Measurements from ENCODE around the gene NACA2. TPM values are rescaled to one million over a fixed set of nuclear protein-coding genes. Genes with fewer than 3 reads are reported as not detected.

Gene NACA2
- total RNA-seq, 1 experiment from 2014 or later, result not detected

DNA sequence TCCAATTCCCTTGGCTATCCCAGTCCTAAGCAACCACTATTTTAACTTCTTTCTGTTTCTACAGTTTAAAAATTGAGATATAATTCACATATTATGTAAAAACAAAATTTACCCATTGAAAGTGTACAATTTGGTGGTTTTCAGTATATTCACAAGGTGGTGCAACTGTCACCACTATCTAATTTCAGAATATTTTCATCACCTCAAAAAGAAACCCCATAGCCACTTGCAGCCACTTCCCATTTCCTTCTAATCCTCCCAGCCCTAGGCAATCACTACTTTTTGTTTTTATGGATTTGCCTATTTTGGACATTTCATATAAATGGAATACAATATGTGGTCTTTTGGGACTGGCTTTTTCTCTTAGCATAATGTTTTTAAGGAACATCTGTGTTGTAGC, 36.1 kb upstream of the NACA2 start:
- Histone ChIP-seq H3K4me2 (ENCODE audit: low read length) (no peak overlapping the region), H3K9ac (ENCODE audit: low read length) (no peak overlapping the region), H3K27me3 (ENCODE audit: insufficient read depth, low read length) (no peaks in the 10 kb centered on the region), H4K20me1 (ENCODE audit: insufficient read depth) (no peaks in the 10 kb centered on the region), H3K4me3 (replicated peaks in 1 of 2; ENCODE audit: low read depth in 1 of 2, low read length in 2 of 2) (no peak overlapping the region), H3K36me3 (ENCODE audit: control insufficient read depth in 1 of 2, insufficient read depth in 2 of 2, low read length in 2 of 2) (no peaks in the 10 kb centered on the region), H3K27ac (ENCODE audit: low read depth, low read length) (no peak overlapping the region), H3K9me2 (ENCODE audit: insufficient read depth) (0 out of 2 replicates have a peak, but pooled peaks cover 6% of the 10 kb centered on the region), H3K9me3 (ENCODE audit: control insufficient read depth in 1 of 2, insufficient read depth in 1 of 2, low read depth in 1 of 2, low read length in 2 of 2) (peaks cover 0 to 2% of the 10 kb centered on the region in 2 experiments; a peak in 2 of 4 replicates), H2AFZ (ENCODE audit: low read depth, low read length, poor library complexity, severe bottlenecking) (peak overlapping the region; percentile 8), H3K4me1 (ENCODE audit: control insufficient read depth in 1 of 2, insufficient read depth in 2 of 2, low read length in 2 of 2) (no peaks in the 10 kb centered on the region), H3K79me2 (ENCODE audit: insufficient read depth, low read length) (no peaks in the 10 kb centered on the region)
- POLR2A ChIA-PET, result no interaction called here
- no peak for DNase-seq (ENCODE audit: low read depth, low spot score)
- TF ChIP-seq CEBPB (IDR thresholded peaks at IDR 0.05; ENCODE audit: low read depth) (no peak), CBX3 (IDR thresholded peaks at IDR 0.05; ENCODE audit: low read depth) (no peak), ELF1 (IDR thresholded peaks at IDR 0.05; ENCODE audit: borderline replicate concordance, low read depth) (no peak), TCF7L2 (IDR thresholded peaks at IDR 0.05; ENCODE audit: borderline replicate concordance, extremely low read depth, insufficient read depth, insufficient read length) (no peak), RAD21 (IDR thresholded peaks at IDR 0.05; ENCODE audit: low read depth) (no peak), ZNF274 (IDR thresholded peaks at IDR 0.05; ENCODE audit: low read depth, low read length) (no peak), ZFX (IDR thresholded peaks at IDR 0.05) (no peak), EZH2 (IDR thresholded peaks at IDR 0.05) (no peak), SRF (IDR thresholded peaks at IDR 0.05; ENCODE audit: low read depth) (no peak), JUND (IDR thresholded peaks at IDR 0.05) (no peak), EGR1 (IDR thresholded peaks at IDR 0.05; ENCODE audit: low read depth) (no peak), POLR2AphosphoS5 (IDR thresholded peaks at IDR 0.05; ENCODE audit: low read depth, low read length) (no peak), SIN3A (IDR thresholded peaks at IDR 0.05; ENCODE audit: low read depth) (no peak)
- TF ChIP-seq, protein P1, sequence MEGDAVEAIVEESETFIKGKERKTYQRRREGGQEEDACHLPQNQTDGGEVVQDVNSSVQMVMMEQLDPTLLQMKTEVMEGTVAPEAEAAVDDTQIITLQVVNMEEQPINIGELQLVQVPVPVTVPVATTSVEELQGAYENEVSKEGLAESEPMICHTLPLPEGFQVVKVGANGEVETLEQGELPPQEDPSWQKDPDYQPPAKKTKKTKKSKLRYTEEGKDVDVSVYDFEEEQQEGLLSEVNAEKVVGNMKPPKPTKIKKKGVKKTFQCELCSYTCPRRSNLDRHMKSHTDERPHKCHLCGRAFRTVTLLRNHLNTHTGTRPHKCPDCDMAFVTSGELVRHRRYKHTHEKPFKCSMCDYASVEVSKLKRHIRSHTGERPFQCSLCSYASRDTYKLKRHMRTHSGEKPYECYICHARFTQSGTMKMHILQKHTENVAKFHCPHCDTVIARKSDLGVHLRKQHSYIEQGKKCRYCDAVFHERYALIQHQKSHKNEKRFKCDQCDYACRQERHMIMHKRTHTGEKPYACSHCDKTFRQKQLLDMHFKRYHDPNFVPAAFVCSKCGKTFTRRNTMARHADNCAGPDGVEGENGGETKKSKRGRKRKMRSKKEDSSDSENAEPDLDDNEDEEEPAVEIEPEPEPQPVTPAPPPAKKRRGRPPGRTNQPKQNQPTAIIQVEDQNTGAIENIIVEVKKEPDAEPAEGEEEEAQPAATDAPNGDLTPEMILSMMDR (IDR thresholded peaks at IDR 0.05 in 2 of 3, conservative IDR thresholded peaks at IDR 0.05 in 1 of 3; ENCODE audit: borderline replicate concordance in 1 of 3, insufficient read depth in 1 of 3, low read depth in 2 of 3, low read length in 2 of 3), result no peak
- TF ChIP-seq, protein P2, sequence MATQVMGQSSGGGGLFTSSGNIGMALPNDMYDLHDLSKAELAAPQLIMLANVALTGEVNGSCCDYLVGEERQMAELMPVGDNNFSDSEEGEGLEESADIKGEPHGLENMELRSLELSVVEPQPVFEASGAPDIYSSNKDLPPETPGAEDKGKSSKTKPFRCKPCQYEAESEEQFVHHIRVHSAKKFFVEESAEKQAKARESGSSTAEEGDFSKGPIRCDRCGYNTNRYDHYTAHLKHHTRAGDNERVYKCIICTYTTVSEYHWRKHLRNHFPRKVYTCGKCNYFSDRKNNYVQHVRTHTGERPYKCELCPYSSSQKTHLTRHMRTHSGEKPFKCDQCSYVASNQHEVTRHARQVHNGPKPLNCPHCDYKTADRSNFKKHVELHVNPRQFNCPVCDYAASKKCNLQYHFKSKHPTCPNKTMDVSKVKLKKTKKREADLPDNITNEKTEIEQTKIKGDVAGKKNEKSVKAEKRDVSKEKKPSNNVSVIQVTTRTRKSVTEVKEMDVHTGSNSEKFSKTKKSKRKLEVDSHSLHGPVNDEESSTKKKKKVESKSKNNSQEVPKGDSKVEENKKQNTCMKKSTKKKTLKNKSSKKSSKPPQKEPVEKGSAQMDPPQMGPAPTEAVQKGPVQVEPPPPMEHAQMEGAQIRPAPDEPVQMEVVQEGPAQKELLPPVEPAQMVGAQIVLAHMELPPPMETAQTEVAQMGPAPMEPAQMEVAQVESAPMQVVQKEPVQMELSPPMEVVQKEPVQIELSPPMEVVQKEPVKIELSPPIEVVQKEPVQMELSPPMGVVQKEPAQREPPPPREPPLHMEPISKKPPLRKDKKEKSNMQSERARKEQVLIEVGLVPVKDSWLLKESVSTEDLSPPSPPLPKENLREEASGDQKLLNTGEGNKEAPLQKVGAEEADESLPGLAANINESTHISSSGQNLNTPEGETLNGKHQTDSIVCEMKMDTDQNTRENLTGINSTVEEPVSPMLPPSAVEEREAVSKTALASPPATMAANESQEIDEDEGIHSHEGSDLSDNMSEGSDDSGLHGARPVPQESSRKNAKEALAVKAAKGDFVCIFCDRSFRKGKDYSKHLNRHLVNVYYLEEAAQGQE (IDR thresholded peaks at IDR 0.05; ENCODE audit: low read depth), result no peak
- TF ChIP-seq, protein P3, sequence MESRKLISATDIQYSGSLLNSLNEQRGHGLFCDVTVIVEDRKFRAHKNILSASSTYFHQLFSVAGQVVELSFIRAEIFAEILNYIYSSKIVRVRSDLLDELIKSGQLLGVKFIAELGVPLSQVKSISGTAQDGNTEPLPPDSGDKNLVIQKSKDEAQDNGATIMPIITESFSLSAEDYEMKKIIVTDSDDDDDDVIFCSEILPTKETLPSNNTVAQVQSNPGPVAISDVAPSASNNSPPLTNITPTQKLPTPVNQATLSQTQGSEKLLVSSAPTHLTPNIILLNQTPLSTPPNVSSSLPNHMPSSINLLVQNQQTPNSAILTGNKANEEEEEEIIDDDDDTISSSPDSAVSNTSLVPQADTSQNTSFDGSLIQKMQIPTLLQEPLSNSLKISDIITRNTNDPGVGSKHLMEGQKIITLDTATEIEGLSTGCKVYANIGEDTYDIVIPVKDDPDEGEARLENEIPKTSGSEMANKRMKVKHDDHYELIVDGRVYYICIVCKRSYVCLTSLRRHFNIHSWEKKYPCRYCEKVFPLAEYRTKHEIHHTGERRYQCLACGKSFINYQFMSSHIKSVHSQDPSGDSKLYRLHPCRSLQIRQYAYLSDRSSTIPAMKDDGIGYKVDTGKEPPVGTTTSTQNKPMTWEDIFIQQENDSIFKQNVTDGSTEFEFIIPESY (IDR thresholded peaks at IDR 0.05; ENCODE audit: extremely low read depth, insufficient replicate concordance, low read length), result no peak
- TF ChIP-seq, protein P4, sequence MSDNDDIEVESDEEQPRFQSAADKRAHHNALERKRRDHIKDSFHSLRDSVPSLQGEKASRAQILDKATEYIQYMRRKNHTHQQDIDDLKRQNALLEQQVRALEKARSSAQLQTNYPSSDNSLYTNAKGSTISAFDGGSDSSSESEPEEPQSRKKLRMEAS (IDR thresholded peaks at IDR 0.05), result no peak
- TF ChIP-seq, protein P5, sequence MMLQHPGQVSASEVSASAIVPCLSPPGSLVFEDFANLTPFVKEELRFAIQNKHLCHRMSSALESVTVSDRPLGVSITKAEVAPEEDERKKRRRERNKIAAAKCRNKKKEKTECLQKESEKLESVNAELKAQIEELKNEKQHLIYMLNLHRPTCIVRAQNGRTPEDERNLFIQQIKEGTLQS (IDR thresholded peaks at IDR 0.05), result no peak
- RAD21 ChIA-PET (ENCODE audit: low non-redundant PET in 1 of 2, low total read pairs in 2 of 2, uncharacterized antibody in 2 of 2, unreplicated experiment in 2 of 2), result no interaction called here
- intact Hi-C loops (cut with micrococcal nuclease), result no loop called here
- no TSS peak for BruUV-seq (replicated peaks)
- CTCF ChIA-PET, result no interaction called here
- no peak for ATAC-seq
